Posterior vena cava (tissue), 2 donors: ENCODE measurements around the gene FBXO11. TPM values are rescaled to one million over a fixed set of nuclear protein-coding genes. Genes with fewer than 3 reads are reported as not detected.
"Not testable (repeated sequence)": the region's sequence is repeated elsewhere in the genome, so short reads cannot be mapped to it uniquely, and the experiment has no call there.

Experiments
- DNase-seq: peaks from one replicate; pipeline ENCODE4 v3.0.0-alpha.2; 2020; ENCODE audit warnings: low spot score
- intact Hi-C, 2 donors: fragments of 100-400 bp; cut with DNase I; formaldehyde crosslinking; loops; one replicate each; pipeline versions ENCODE4 v1.14.1 to v1.14.2; 2022 to 2023
- total RNA-seq, 2 donors: library from RNA; stranded (reverse); fragmentation: NEBNext Ultra II Directional; extraction: Animal tissue kit (Norgen Biotek cat#: 25700); gene quantifications; one replicate each; pipeline ENCODE4 v1.2.1, GENCODE V29; 2021
- donor health status: DM: yes; HTN: yes; CAD: no.
- donor health status: DM: yes; HTN: yes; CAD: no.

FBXO11 gene
- total RNA-seq, 2 donors from 2014 or later = 61.2 to 64.6 TPM

- DNase-seq = no peak
- intact Hi-C loops = no loop called here
These were observed 5.4 kb downstream of the FBXO11 start for GRCh38 chr2:47900857-47901256.

DNA sequence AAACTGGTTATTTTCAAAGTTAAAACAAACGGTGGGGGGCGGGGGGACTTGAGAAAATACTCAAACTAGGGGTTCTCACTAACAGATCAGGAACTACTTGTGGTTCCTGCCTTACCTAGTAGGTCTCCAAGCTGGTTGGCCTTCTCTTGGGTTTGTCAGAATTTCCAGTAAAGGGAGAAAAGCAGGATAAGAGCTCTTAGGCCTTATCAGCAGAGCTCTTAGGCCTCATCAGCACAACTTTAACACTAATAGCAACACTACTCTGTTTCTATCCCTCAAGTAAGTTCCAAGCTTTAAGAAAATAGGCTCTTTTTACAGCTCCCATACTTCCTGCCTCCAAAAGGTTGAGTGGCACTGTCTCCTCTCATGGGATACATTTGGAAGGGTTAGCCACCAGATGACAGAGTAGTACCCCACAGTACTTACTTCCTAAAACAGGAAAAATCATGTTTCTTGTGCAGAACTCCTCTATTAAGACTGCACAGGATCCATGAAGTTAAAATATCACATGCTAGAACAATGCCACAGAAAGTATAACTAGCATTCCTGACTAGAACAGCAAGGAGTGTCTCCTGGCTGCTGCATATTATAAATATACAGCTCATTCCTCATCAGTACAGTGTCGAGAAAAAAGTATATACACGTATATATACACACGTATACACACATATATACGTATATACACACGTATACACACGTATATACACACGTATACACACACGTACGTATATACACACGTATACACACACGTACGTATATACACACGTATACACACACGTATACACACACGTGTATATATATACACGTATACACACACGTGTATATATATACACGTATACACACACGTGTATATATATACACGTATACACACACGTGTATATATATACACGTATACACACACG lies 6.1 kb downstream of the FBXO11 start:
- no peak for DNase-seq
- intact Hi-C loops = no loop called here

- intact Hi-C loops = no loop called here
- DNase-seq = no peak
These were observed 8.2 kb downstream of the FBXO11 start for GRCh38 chr2:47897883-47898731.

- intact Hi-C loops, DNase-seq: not testable (repeated sequence)
These were observed 9.0 kb downstream of the FBXO11 start for GRCh38 chr2:47897191-47897882.

- no peak for DNase-seq
- intact Hi-C loops = no loop called here
These were observed 9.8 kb downstream of the FBXO11 start for GRCh38 chr2:47896450-47896968.

GRCh38 chr2:47893771-47894170 lies 12.5 kb downstream of the FBXO11 start:
- intact Hi-C loops = no loop called here
- DNase-seq = no peak

DNA sequence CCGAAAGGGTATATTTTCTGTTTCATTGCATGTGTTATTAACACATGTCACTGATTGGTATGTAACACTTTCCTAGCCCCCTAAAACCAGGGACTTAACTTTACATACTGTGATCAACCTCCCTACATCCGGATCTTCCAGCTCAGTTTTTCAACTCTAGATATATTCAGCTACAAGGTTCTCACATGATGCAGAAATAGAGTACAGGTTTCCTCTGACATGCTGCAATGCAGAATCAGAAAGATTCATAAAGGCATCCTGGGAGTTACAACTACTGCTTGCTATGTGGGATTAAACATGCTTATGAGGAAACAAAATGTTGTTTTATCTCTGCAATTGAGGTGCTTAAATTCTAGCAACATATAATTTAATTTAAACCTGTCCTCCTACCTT lies 14.0 kb downstream of the FBXO11 start:
- no peak for DNase-seq
- intact Hi-C loops = no loop called here

DNA sequence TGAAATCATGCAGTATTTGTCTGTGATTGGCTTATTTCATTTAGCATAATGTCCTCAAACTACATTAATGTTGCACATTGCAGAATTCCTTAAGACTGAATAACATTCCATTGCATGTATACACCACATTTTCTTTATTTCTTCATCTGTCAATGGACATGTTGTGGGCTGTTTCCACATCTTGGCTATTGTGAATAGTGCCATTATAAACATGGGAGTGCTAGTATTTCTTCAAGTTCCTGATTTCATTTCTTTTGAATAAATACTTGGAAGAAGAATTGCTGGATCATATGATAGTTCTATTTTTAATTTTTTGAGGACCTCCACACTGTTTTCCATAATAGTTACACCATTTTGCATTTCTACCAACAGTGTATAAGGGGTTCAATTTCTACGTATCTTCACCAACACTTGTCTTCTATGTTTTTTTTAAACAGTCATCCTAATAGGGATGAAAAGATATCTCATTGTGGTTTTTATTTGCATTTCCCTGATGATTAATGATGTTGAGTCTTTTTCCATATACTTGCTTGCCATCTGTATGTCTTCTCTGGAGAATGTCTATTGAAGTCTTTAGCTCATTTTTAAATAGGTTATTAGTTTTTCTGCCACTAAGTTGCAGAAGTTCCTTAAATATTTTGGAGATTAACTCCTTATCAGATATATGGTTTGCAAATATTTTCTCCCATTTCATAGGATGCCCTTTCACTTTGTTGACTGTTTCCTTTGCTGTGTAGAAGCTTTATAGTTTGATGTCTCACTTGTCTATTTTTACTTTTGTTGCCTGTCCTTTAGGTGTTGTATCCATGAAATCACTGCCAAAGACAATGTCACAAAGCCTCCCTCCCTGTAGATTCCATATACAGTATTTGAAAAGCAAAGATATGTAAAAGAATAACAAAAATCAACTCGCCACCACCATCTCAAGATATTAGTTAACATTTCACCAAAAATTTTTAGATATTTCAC lies 14.6 kb downstream of the FBXO11 start:
- DNase-seq = no peak

DNA sequence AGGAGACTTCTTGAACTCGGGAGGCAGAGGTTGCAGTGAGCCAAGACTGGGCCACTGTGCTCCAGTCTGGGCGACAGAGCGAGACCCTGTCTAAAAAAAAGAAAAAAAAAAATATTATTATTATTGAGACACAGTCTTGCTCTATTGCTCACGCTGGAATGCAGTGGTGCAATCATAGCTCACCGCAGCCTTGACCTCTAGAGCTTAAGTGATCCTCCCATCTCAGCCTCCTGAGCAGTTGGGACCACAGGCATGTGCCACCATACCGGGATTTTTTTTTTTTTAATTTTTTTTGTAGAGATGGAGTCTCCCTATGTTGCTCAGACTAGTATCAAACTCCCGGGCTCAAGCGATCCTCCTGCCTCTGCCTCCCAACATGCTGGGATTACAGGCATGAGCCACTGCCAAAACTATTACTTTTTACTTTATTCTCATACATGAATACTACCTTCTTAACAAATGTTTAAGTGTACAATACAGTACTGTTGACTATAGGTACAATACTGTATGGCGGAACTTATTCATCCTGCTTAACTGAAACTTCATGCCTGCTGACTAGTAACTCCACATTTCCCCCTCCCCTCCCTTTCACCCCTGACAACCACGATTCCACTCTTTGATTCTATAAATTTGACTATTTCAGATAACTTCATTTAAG lies 15.5 kb downstream of the FBXO11 start:
- intact Hi-C loops = no loop called here
- no peak for DNase-seq

More for the DNA sequence above, 14.6 kb downstream of the FBXO11 start:
- intact Hi-C loops = no loop called here

DNA sequence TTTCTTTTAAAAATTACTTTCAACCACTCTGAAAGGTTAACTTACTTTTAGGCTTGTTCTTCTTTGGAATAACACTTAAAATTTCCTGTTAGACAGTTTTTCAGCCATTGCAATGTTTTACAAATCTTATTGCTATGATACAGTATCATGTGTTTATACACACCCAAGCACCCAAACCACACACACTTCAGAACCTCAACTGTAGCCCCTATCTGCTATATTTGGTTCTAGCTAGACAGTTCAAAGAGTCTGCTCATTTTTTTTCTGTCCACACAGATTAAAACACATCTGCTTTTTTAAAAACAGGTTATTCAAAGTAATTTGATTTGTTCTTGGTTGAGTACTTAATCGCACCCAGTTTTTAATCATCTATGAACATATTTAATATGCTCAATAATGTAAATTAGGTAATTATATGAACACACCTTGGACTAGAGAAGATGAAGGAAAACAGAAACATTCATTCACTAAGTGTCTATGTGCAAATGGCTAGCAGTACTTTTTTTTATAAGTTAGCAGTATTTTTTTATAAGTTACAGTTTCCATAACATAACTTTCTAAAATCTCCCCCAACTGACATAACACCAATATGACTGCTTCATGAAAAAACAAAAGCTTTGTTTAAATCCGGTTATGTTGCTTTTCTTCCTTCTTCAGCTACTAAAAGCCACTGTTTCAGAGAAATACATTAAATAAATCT lies 17.6 kb downstream of the FBXO11 start:
- DNase-seq = no peak
- intact Hi-C loops = no loop called here

DNA sequence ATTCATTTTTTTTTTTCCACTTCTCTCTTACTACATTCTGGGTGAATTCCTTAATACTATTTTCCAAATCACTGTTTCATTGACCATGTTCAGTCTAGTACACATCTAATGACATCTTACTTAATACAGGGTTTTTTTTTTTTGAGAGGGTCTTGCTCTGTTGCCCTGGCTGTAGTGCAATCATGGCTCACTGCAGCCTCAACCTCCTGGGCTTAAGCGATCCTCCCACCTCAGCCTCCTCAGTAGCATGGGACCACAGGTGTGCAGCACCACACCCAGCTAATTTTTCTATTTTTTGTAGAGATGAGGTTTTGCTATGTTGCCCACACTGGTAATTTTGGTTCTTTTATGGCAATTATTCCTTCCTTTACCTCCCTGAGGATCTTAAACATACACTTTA lies 29.4 kb downstream of the FBXO11 start:
- intact Hi-C loops = no loop called here
- DNase-seq = no peak

GRCh38 chr2:47872941-47873340 lies 33.4 kb downstream of the FBXO11 start:
- no peak for DNase-seq

GRCh38 chr2:47870641-47871540 lies 35.4 kb downstream of the FBXO11 start:
- no peak for DNase-seq
- intact Hi-C loops = no loop called here

More at GRCh38 chr2:47872941-47873340, 33.4 kb downstream of the FBXO11 start:
- intact Hi-C loops = no loop called here

DNA sequence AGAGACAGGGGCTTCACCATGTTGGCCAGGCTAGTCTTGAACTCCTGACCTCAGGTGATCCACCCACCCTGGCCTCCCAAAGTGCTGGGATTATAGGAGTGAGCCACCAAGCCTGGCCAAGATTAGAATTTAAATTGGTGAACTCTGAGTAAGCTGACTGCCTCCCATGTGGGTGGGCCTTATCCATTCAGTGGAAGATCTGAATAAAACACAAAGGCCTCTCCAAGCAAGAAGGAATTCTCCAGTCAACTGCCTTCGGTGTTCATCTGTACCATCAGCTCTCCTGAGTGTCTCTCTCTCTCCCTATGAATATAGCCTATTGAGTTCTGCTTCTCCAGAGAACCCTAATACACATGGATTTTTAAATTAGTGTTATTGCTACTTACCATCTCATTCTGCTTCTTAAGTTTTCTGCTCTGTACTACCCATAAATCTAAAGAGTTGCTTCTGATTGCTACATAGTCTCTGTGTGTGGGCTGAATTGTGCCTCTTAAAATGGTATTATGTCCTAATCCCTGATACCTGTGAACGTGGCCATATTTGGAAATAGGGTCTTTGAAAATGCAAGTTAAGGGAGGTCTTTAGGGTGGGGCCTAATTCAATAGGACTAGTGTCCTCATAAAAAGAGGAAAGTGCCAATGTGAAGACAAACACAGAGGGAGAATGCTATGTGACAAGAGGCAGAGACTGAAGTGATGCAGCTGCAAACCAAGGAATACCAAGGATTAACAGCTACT lies 36.3 kb downstream of the FBXO11 start:
- intact Hi-C loops = no loop called here
- DNase-seq = no peak

- intact Hi-C loops = no loop called here
- no peak for DNase-seq
These were observed 37.5 kb downstream of the FBXO11 start for GRCh38 chr2:47868611-47869352.
